Esophagus muscularis mucosa (tissue), 4 donors: ENCODE data around the gene APOB.

Experiments used
- EP300 ChIP-seq: sonication (generic); formaldehyde crosslinking; IDR thresholded peaks from one replicate; pipeline ENCODE4 v1.6.1; 2017; ENCODE audit warnings: antibody characterized with exemption
- POLR2A ChIP-seq: fragments of 450-650 bp; IDR thresholded peaks from one replicate; pipeline ENCODE4 v1.6.1; 2017; ENCODE audit warnings: antibody characterized with exemption, moderate library complexity, mild to moderate bottlenecking, low read depth
- POLR2AphosphoS5 ChIP-seq, 2 donors: sonication (generic); formaldehyde crosslinking; IDR thresholded peaks; one replicate each; pipeline ENCODE4 v1.6.1; 2017; ENCODE audit warnings: antibody characterized with exemption in 2 of 2
- TF ChIP-seq, protein P1 (sequence below), 3 experiments: fragments of 200-600 bp in 2 of 3; fragments of 450-650 bp in 1 of 3; sonication (generic) in 2 of 3; IDR thresholded peaks; one replicate each; pipeline ENCODE4 v1.5.1; 2017 to 2019; ENCODE audit warnings: antibody characterized with exemption in 3 of 3, mild to moderate bottlenecking in 2 of 3, moderate library complexity in 1 of 3

GRCh38 chr2:21043744-21044532 lies at the start of gene APOB:
- TF ChIP-seq, protein P1, sequence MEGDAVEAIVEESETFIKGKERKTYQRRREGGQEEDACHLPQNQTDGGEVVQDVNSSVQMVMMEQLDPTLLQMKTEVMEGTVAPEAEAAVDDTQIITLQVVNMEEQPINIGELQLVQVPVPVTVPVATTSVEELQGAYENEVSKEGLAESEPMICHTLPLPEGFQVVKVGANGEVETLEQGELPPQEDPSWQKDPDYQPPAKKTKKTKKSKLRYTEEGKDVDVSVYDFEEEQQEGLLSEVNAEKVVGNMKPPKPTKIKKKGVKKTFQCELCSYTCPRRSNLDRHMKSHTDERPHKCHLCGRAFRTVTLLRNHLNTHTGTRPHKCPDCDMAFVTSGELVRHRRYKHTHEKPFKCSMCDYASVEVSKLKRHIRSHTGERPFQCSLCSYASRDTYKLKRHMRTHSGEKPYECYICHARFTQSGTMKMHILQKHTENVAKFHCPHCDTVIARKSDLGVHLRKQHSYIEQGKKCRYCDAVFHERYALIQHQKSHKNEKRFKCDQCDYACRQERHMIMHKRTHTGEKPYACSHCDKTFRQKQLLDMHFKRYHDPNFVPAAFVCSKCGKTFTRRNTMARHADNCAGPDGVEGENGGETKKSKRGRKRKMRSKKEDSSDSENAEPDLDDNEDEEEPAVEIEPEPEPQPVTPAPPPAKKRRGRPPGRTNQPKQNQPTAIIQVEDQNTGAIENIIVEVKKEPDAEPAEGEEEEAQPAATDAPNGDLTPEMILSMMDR (IDR thresholded peaks at IDR 0.05) = no peak
- TF ChIP-seq POLR2A (no peak), POLR2AphosphoS5 (IDR thresholded peaks at IDR 0.05) (no peak), EP300 (no peak)
